GM10248 (cell line): ENCODE results near the gene AKT2.

Experiments used
- CTCF ChIA-PET: fragments of 300-600 bp; sonication (Branson Sonifier 250); formaldehyde crosslinking; extraction: SDS; loops from one replicate; lab custom pipeline; 2021; ENCODE audit warnings: antibody characterized with exemption; lab: Yijun Ruan, JAX
- POLR2A ChIA-PET: fragments of 350-650 bp; sonication (Branson Sonifier 250); formaldehyde crosslinking; extraction: SDS; loops from one replicate; lab custom pipeline; 2020; ENCODE audit warnings: antibody characterized with exemption; lab: Yijun Ruan, JAX
- DNase-seq: peaks from one replicate; pipeline ENCODE4 v3.0.0; 2012; ENCODE audit errors: extremely low spot score
- TF ChIP-seq, protein P1 (sequence below): IDR thresholded peaks from 2 replicates; pipeline ENCODE4 v1.5.1; 2012; ENCODE audit warnings: mild to moderate bottlenecking, low read depth; ENCODE audit errors: extremely low read depth, missing control alignments, control extremely low read depth

The AKT2 gene

DNA sequence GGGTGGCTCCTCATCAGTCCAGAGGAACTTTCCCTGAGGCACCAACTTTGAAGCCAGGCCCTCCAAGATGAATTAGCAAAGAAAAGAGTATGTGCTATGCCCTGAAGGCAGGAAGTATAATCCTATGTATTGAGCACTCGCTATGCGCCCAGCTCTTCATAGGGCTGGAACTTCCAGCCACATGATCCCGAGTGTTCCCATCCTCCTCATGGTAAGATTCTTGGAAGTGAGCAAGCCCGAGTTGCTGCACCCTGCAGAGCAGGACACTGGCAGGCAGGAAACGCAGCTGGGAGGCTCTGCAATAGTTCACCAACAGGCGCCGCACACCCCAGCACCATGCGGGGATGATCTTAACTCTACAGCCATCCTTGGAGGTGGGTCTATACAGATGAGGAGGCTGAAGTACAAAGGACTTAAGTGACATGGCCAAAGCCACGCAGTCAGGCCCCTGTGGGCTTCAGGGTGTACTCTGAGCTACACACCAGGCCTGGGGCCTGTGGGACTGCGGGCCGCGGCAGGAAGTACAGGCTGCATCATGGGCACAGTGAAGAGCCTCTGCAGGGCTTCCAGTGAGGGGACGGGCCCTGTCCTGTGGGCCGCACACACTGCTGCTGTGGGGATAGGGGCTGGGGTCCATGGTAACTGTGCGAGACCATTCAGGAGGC lies 37.9 kb upstream of the AKT2 start:
- no peak for DNase-seq
- TF ChIP-seq, protein P1, sequence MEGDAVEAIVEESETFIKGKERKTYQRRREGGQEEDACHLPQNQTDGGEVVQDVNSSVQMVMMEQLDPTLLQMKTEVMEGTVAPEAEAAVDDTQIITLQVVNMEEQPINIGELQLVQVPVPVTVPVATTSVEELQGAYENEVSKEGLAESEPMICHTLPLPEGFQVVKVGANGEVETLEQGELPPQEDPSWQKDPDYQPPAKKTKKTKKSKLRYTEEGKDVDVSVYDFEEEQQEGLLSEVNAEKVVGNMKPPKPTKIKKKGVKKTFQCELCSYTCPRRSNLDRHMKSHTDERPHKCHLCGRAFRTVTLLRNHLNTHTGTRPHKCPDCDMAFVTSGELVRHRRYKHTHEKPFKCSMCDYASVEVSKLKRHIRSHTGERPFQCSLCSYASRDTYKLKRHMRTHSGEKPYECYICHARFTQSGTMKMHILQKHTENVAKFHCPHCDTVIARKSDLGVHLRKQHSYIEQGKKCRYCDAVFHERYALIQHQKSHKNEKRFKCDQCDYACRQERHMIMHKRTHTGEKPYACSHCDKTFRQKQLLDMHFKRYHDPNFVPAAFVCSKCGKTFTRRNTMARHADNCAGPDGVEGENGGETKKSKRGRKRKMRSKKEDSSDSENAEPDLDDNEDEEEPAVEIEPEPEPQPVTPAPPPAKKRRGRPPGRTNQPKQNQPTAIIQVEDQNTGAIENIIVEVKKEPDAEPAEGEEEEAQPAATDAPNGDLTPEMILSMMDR: no peak
- POLR2A ChIA-PET: no interaction called here
- CTCF ChIA-PET: interaction anchor here (2.0 kb wide), 1 partner anchor 18 kb away, joined by 14 read pairs; no protein-coding TSS in a partner anchor

- ChIA-PET CTCF (interaction anchor here (2.0 kb wide), 1 partner anchor 17 kb away, joined by 14 read pairs; no protein-coding TSS in a partner anchor), POLR2A (no interaction called here)
- TF ChIP-seq, protein P1: no peak
- DNase-seq: no peak
Observed at GRCh38 chr19:40322271-40322610, 37.1 kb upstream of the AKT2 start.

- DNase-seq: no peak
- ChIA-PET CTCF (interaction anchor here (2.0 kb wide), 1 partner anchor 16 kb away, joined by 14 read pairs; no protein-coding TSS in a partner anchor), POLR2A (no interaction called here)
- TF ChIP-seq, protein P1: no peak
Observed at GRCh38 chr19:40321566-40322270, 36.6 kb upstream of the AKT2 start.

GRCh38 chr19:40321076-40321475 lies 35.9 kb upstream of the AKT2 start:
- ChIA-PET CTCF (interaction anchor here (2.0 kb wide), 1 partner anchor 16 kb away, joined by 14 read pairs; no protein-coding TSS in a partner anchor), POLR2A (no interaction called here)
- TF ChIP-seq, protein P1: no peak
- DNase-seq: no peak

DNA sequence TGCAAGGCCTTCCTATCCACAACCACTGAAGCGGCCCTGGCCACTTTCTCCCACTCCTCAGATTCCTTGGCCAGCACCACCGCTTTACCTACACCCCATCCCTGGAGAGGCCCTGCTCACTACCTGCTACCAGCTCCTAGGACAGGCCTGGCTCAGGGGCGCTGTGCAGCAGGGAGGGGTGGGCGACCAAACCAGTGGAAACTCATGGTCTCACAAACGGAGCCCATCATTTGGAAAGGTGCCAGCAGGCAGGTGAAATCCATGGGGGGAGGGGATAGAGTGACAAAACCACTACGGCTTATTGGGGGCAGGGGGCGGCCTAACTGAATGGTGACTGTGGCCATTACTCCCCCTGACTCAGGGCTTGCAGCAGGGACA lies 35.4 kb upstream of the AKT2 start:
- CTCF ChIA-PET: interaction anchor here (2.9 kb wide), 1 partner anchor 16 kb away, joined by 12 read pairs; no protein-coding TSS in a partner anchor
- POLR2A ChIA-PET: no interaction called here

GRCh38 chr19:40317338-40317737 lies 32.2 kb upstream of the AKT2 start:
- TF ChIP-seq, protein P1: no peak
- POLR2A ChIA-PET: no interaction called here

More for the DNA sequence above, 35.4 kb upstream of the AKT2 start:
- DNase-seq: no peak
- TF ChIP-seq, protein P1: no peak

More at GRCh38 chr19:40317338-40317737, 32.2 kb upstream of the AKT2 start:
- CTCF ChIA-PET: interaction anchor here (1.3 kb wide), 1 partner anchor 13 kb away, joined by 6 read pairs; no protein-coding TSS in a partner anchor
- no peak for DNase-seq
